Measurements from ENCODE around the gene UFC1. TPM values are rescaled to one million over a fixed set of nuclear protein-coding genes. Genes with fewer than 3 reads are reported as not detected.

Gene UFC1
- total RNA-seq, 1 experiment from 2014 or later, result 63.7 TPM

GRCh38 chr1:161200992-161201835 lies 47.4 kb downstream of the UFC1 start:
- peaks cover 11 to 17% of the 10 kb centered on the region in 2 experiments; a peak in 2 of 4 replicates for H3K36me3 ChIP-seq (ENCODE audit: control insufficient read depth in 1 of 2, insufficient read depth in 2 of 2, low read length in 2 of 2)
- BruUV-seq (replicated peaks), result no TSS peak
- DNase-seq (ENCODE audit: low read depth, low spot score), result no peak
- ChIA-PET RAD21 (ENCODE audit: low non-redundant PET in 1 of 2, low total read pairs in 2 of 2, uncharacterized antibody in 2 of 2, unreplicated experiment in 2 of 2) (no interaction called here), POLR2A (interaction anchor here (0.9 to 3.0 kb wide), 6 partner anchors 7 to 86 kb away, joined by 3 to 12 read pairs (median 4); partner anchors contain the start of genes B4GALT3 and PPOX), CTCF (interaction anchor here (1.1 to 1.8 kb wide), 5 partner anchors 9 to 181 kb away, joined by 4 to 7 read pairs (median 5); partner anchors contain the start of genes APOA2, PPOX and TOMM40L)
- no peaks in the 10 kb centered on the region for H3K9me2 ChIP-seq (ENCODE audit: insufficient read depth)
- no peaks in the 10 kb centered on the region for H3K27me3 ChIP-seq (ENCODE audit: insufficient read depth, low read length)
- peak overlapping the region; percentile 89 for H3K4me2 ChIP-seq (ENCODE audit: low read length)
- no peaks in the 10 kb centered on the region for H3K9me3 ChIP-seq (ENCODE audit: control insufficient read depth in 1 of 2, insufficient read depth in 1 of 2, low read depth in 1 of 2, low read length in 2 of 2)
- peaks cover 29% of the 10 kb centered on the region for H3K79me2 ChIP-seq (ENCODE audit: insufficient read depth, low read length)
- peak overlapping the region; percentile 98 for H3K9ac ChIP-seq (ENCODE audit: low read length)
- peak overlapping the region; percentile 52 for H3K27ac ChIP-seq (ENCODE audit: low read depth, low read length)
- ATAC-seq, result no peak
- H3K4me1 ChIP-seq (ENCODE audit: control insufficient read depth in 1 of 2, insufficient read depth in 2 of 2, low read length in 2 of 2), result peaks cover 8 to 38% of the 10 kb centered on the region in 2 experiments; a peak in 3 of 4 replicates
- no peaks in the 10 kb centered on the region for H4K20me1 ChIP-seq (ENCODE audit: insufficient read depth)
- peak overlapping the region; percentile 94 to 98 for H3K4me3 ChIP-seq (replicated peaks in 1 of 2; ENCODE audit: low read depth in 1 of 2, low read length in 2 of 2)
- TF ChIP-seq ZNF274 (IDR thresholded peaks at IDR 0.05; ENCODE audit: low read depth, low read length) (no peak), EZH2phosphoT487 (IDR thresholded peaks at IDR 0.05; ENCODE audit: borderline replicate concordance) (no peak), CTCF (IDR thresholded peaks at IDR 0.05 in 2 of 3, conservative IDR thresholded peaks at IDR 0.05 in 1 of 3; ENCODE audit: borderline replicate concordance in 1 of 3, insufficient read depth in 1 of 3, low read depth in 2 of 3, low read length in 2 of 3) (no peak), EZH2 (IDR thresholded peaks at IDR 0.05) (no peak), JUND (IDR thresholded peaks at IDR 0.05) (no peak), RAD21 (IDR thresholded peaks at IDR 0.05; ENCODE audit: low read depth) (no peak), YY1 (IDR thresholded peaks at IDR 0.05; ENCODE audit: extremely low read depth, insufficient replicate concordance, low read depth, low read length) (no peak), ZFX (IDR thresholded peaks at IDR 0.05) (no peak), ATF3 (IDR thresholded peaks at IDR 0.05) (no peak), POLR2AphosphoS5 (IDR thresholded peaks at IDR 0.05; ENCODE audit: low read depth, low read length) (no peak), FOSL1 (IDR thresholded peaks at IDR 0.05; ENCODE audit: low read depth) (no peak), SP1 (IDR thresholded peaks at IDR 0.05; ENCODE audit: low read depth) (no peak)
- TF ChIP-seq, protein P1, sequence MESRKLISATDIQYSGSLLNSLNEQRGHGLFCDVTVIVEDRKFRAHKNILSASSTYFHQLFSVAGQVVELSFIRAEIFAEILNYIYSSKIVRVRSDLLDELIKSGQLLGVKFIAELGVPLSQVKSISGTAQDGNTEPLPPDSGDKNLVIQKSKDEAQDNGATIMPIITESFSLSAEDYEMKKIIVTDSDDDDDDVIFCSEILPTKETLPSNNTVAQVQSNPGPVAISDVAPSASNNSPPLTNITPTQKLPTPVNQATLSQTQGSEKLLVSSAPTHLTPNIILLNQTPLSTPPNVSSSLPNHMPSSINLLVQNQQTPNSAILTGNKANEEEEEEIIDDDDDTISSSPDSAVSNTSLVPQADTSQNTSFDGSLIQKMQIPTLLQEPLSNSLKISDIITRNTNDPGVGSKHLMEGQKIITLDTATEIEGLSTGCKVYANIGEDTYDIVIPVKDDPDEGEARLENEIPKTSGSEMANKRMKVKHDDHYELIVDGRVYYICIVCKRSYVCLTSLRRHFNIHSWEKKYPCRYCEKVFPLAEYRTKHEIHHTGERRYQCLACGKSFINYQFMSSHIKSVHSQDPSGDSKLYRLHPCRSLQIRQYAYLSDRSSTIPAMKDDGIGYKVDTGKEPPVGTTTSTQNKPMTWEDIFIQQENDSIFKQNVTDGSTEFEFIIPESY (IDR thresholded peaks at IDR 0.05; ENCODE audit: extremely low read depth, insufficient replicate concordance, low read length), result no peak
- no peak overlapping the region for H2AFZ ChIP-seq (ENCODE audit: low read depth, low read length, poor library complexity, severe bottlenecking)
- intact Hi-C loops (cut with micrococcal nuclease), result no loop called here
